Endothelial cell of umbilical vein (primary cell): ENCODE results near the gene EME2. TPM values are rescaled to one million over a fixed set of nuclear protein-coding genes. Genes with fewer than 3 reads are reported as not detected.

Experiments used
- BruUV-seq: library from RNA; stranded (reverse); fragments of 400-500 nt; replicated peaks from 2 replicates; lab custom pipeline; 2021; lab: Mats Ljungman, UMichigan
- CTCF ChIA-PET: fragments of 300-600, 350-600 bp; sonication (Branson Sonifier 250); formaldehyde crosslinking; loops from one replicate; lab custom pipeline; 2021; ENCODE audit warnings: antibody characterized with exemption, inconsistent platforms; lab: Charles Lee
- POLR2A ChIA-PET: fragments of 300-600, 350-600 bp; sonication (Branson Sonifier 250); formaldehyde crosslinking; loops from one replicate; lab custom pipeline; 2021; ENCODE audit warnings: antibody characterized with exemption, inconsistent platforms; lab: Charles Lee
- DNase-seq: peaks from one replicate; pipeline ENCODE4 v3.0.0-alpha.2; 2011; ENCODE audit warnings: low read depth, low spot score
- FAIRE-seq: peaks from 2 replicates; lab custom pipeline; 2011; peaks lifted over from hg19 to GRCh38; lab: Jason Lieb, UNC
- H2AFZ ChIP-seq: 2 replicates; pipeline ENCODE4 v1.6.0; 2012; ENCODE audit warnings: low read depth, low read length, control low read depth, inconsistent platforms
- H3K27ac ChIP-seq: 2 replicates; pipeline ENCODE4 v1.5.1; 2011; ENCODE audit warnings: low read depth, mild to moderate bottlenecking, control low read depth, low read length, moderate library complexity; ENCODE audit not compliant: insufficient read depth
- H3K27me3 ChIP-seq, 2 experiments: 2 replicates each; pipeline versions ENCODE4 v1.6.0 to v1.6.1; 2011; ENCODE audit warnings: low read length in 2 of 2, mixed read lengths in 1 of 2; ENCODE audit not compliant: control insufficient read depth in 2 of 2, insufficient read depth in 2 of 2
- H3K36me3 ChIP-seq, 2 experiments: 2 replicates in 1 of 2; 3 replicates in 1 of 2; pipeline ENCODE4 v1.5.1; 2011; ENCODE audit warnings: low read length in 2 of 2, mild to moderate bottlenecking in 1 of 2, moderate library complexity in 1 of 2; ENCODE audit not compliant: control insufficient read depth in 2 of 2, insufficient read depth in 2 of 2; ENCODE audit errors: extremely low read depth in 1 of 2
- H3K4me1 ChIP-seq: 3 replicates; pipeline ENCODE4 v1.5.1; 2011; ENCODE audit warnings: mild to moderate bottlenecking, low read length; ENCODE audit not compliant: control insufficient read depth, insufficient read depth; ENCODE audit errors: extremely low read depth
- H3K4me2 ChIP-seq: 2 replicates; pipeline ENCODE4 v1.6.1; 2011; ENCODE audit warnings: low read length, control low read depth, mixed read lengths; ENCODE audit not compliant: insufficient read depth
- H3K4me3 ChIP-seq, 3 experiments: fragments of 200-600 bp in 1 of 3; sonication (generic), shearing (Covaris generic) in 1 of 3; replicated peaks in 1 of 3; 2 replicates each; pipeline ENCODE4 v1.5.1; 2011 to 2016; ENCODE audit warnings: control low read depth in 3 of 3, low read length in 3 of 3, mild to moderate bottlenecking in 2 of 3, inconsistent platforms in 1 of 3, low read depth in 1 of 3, moderate library complexity in 1 of 3; ENCODE audit not compliant: insufficient read depth in 1 of 3
- H3K79me2 ChIP-seq: 2 replicates; pipeline ENCODE4 v1.6.0; 2012; ENCODE audit warnings: low read length, inconsistent platforms; ENCODE audit not compliant: control insufficient read depth, insufficient read depth
- H3K9ac ChIP-seq: replicated peaks from 2 replicates; pipeline ENCODE3; 2011; ENCODE audit warnings: low read length, control low read depth; ENCODE audit not compliant: insufficient read depth; ENCODE audit errors: extremely low read depth
- H3K9me1 ChIP-seq: replicated peaks from 3 replicates; pipeline ENCODE4 v1.6.0; 2011; ENCODE audit warnings: mild to moderate bottlenecking, low read length; ENCODE audit not compliant: control insufficient read depth, insufficient read depth; ENCODE audit errors: extremely low read depth
- H3K9me3 ChIP-seq: replicated peaks from 2 replicates; pipeline ENCODE4 v1.5.1; 2012; ENCODE audit warnings: low read length, inconsistent platforms; ENCODE audit not compliant: control insufficient read depth, insufficient read depth
- H4K20me1 ChIP-seq: replicated peaks from 2 replicates; pipeline ENCODE3; 2011; ENCODE audit warnings: mild to moderate bottlenecking, low read length; ENCODE audit not compliant: control insufficient read depth, insufficient read depth; ENCODE audit errors: extremely low read depth
- EZH2 ChIP-seq: IDR thresholded peaks from 2 replicates; pipeline ENCODE4 v1.6.1; 2012; ENCODE audit warnings: borderline replicate concordance, low read depth, mild to moderate bottlenecking, moderate library complexity, low read length, inconsistent platforms; ENCODE audit not compliant: severe bottlenecking
- FOS ChIP-seq: IDR thresholded peaks from 2 replicates; pipeline ENCODE4 v1.6.1; 2011; ENCODE audit warnings: mild to moderate bottlenecking, low read length, moderate library complexity, borderline replicate concordance; ENCODE audit not compliant: insufficient read depth
- GATA2 ChIP-seq: IDR thresholded peaks from 2 replicates; pipeline ENCODE4 v1.7.0; 2011; ENCODE audit warnings: low read depth, mild to moderate bottlenecking, moderate library complexity, mixed read lengths, low read length; ENCODE audit not compliant: insufficient read length, insufficient read depth
- JUN ChIP-seq: IDR thresholded peaks from 2 replicates; pipeline ENCODE4 v1.6.1; 2011; ENCODE audit warnings: borderline replicate concordance, low read depth; ENCODE audit not compliant: insufficient read length, insufficient read depth
- MAX ChIP-seq: IDR thresholded peaks from 2 replicates; pipeline ENCODE4 v1.6.1; 2011; ENCODE audit not compliant: insufficient read depth, insufficient read length
- MYC ChIP-seq: IDR thresholded peaks from one replicate; pipeline ENCODE4 v1.6.1; 2011; ENCODE audit warnings: mild to moderate bottlenecking, low read depth, low read length
- POLR2A ChIP-seq: IDR thresholded peaks from 2 replicates; pipeline ENCODE4 v1.6.1; 2012; ENCODE audit warnings: low read depth, mild to moderate bottlenecking, control low read depth, low read length
- POLR2AphosphoS5 ChIP-seq: IDR thresholded peaks from 2 replicates; pipeline ENCODE4 v1.6.1; 2012; ENCODE audit warnings: low read depth, mild to moderate bottlenecking, control low read depth, low read length, moderate library complexity; ENCODE audit not compliant: insufficient read depth
- dilution Hi-C: fragments of 300-500 bp; cut with MboI; formaldehyde crosslinking; loops from one replicate; pipeline ENCODE4 v1.15.0; 2019; ENCODE audit warnings: low sequenced_read_pairs; ENCODE audit not compliant: extremely low pct_ligation_motif_present
- intact Hi-C: fragments of 100-400 bp; cut with micrococcal nuclease; formaldehyde crosslinking; loops from one replicate; pipeline ENCODE4 v1.10.0; 2022
- polyA plus RNA-seq, 4 experiments: library from polyadenylated mRNA; depleted of rRNA in 3 of 4; stranded (reverse) in 3 of 4; unstranded in 1 of 4; fragments of >200 nt; gene quantifications; 2 replicates each; pipeline versions ENCODE4 v1.2.1 to v1.2.3, GENCODE V29; 2011 to 2012; ENCODE audit warnings: missing spikeins in 1 of 4
- total RNA-seq: library from RNA; stranded (reverse); gene quantifications from 2 replicates; pipeline ENCODE4 v1.2.3, GENCODE V29; 2021
- TF ChIP-seq, protein P1 (sequence below), 2 donors: IDR thresholded peaks; 1 replicate in 1 of 2; 2 replicates in 1 of 2; pipeline ENCODE4 v1.5.1; 2011; ENCODE audit warnings: low read length in 2 of 2, mild to moderate bottlenecking in 2 of 2, moderate library complexity in 2 of 2, control low read depth in 1 of 2, inconsistent platforms in 1 of 2, low read depth in 1 of 2; ENCODE audit not compliant: insufficient read depth in 1 of 2; ENCODE audit errors: extremely low read depth in 1 of 2

EME2 gene
- total and polyA plus RNA-seq, 2 donors (not counting 3 experiments of a cell fraction or from before 2014, with no cell fraction given), result 9.7 to 21.4 TPM

GRCh38 chr16:1757714-1758461, 14.7 kb upstream of the EME2 start:
- TF ChIP-seq MYC, result no peak
- TF ChIP-seq EZH2, result no peak
- TF ChIP-seq JUN, result no peak
- no peak for TF ChIP-seq MAX
- TF ChIP-seq, protein P1, sequence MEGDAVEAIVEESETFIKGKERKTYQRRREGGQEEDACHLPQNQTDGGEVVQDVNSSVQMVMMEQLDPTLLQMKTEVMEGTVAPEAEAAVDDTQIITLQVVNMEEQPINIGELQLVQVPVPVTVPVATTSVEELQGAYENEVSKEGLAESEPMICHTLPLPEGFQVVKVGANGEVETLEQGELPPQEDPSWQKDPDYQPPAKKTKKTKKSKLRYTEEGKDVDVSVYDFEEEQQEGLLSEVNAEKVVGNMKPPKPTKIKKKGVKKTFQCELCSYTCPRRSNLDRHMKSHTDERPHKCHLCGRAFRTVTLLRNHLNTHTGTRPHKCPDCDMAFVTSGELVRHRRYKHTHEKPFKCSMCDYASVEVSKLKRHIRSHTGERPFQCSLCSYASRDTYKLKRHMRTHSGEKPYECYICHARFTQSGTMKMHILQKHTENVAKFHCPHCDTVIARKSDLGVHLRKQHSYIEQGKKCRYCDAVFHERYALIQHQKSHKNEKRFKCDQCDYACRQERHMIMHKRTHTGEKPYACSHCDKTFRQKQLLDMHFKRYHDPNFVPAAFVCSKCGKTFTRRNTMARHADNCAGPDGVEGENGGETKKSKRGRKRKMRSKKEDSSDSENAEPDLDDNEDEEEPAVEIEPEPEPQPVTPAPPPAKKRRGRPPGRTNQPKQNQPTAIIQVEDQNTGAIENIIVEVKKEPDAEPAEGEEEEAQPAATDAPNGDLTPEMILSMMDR (IDR thresholded peaks at IDR 0.05; ENCODE audit: extremely low read depth in 1 of 2, insufficient read depth in 1 of 2, low read depth in 1 of 2, low read length in 2 of 2), result no peak
- no peak for TF ChIP-seq POLR2A
- TF ChIP-seq FOS, result no peak
- TF ChIP-seq POLR2AphosphoS5, result no peak
- no peak for TF ChIP-seq GATA2
- CTCF ChIA-PET, result no interaction called here

More at GRCh38 chr16:1757714-1758461, 14.7 kb upstream of the EME2 start:
- dilution Hi-C loops, result no loop called here
- POLR2A ChIA-PET, result no interaction called here
- intact Hi-C loops, result no loop called here
- Histone ChIP-seq H3K79me2 (no peaks in the 10 kb centered on the region), H3K4me1 (no peaks in the 10 kb centered on the region), H3K4me2 (no peak overlapping the region), H3K36me3 (peaks cover 2 to 32% of the 10 kb centered on the region in 2 experiments), H3K9me3 (no peaks in the 10 kb centered on the region), H2AFZ (no peak overlapping the region), H3K27me3 (no peaks in the 10 kb centered on the region), H3K9ac (no peak overlapping the region), H3K27ac (no peak overlapping the region), H3K4me3 (no peak overlapping the region), H3K9me1 (no peaks in the 10 kb centered on the region), H4K20me1 (no peaks in the 10 kb centered on the region)
- DNase-seq (no peak), FAIRE-seq (no peak)
- no TSS peak for BruUV-seq
